Germinal center (tissue), 1 donor: Measurements from ENCODE around the gene TMCO4.
"Not testable (repeated sequence)": the region's sequence is repeated elsewhere in the genome, so short reads cannot be mapped to it uniquely, and the experiment has no call there.

ENCODE experiments used
- DNase-seq: peaks from one replicate; pipeline ENCODE4 v3.0.0; 2012; ENCODE audit warnings: mixed read lengths, low spot score

TMCO4 gene

DNA sequence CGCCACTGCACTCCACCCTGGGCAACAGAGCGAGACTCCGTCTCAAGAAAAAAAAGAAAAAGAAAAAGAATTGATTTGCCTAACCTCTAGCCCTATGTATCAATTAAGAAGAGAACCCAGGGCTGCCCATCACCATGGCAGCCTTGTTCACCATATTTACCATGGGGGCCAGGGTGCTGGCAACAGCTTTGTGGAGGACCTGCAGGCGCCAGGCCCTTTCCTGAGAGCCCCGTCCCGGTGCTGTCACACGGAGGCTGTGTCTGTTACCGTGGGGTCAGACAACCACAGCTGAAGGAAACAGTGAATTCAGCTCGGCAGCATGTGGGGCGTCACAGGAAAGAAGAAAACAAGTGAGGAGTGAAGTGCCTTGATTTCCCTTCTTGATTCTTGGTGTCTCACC, 162.1 kb downstream of the TMCO4 start:
- no peak for DNase-seq

DNA sequence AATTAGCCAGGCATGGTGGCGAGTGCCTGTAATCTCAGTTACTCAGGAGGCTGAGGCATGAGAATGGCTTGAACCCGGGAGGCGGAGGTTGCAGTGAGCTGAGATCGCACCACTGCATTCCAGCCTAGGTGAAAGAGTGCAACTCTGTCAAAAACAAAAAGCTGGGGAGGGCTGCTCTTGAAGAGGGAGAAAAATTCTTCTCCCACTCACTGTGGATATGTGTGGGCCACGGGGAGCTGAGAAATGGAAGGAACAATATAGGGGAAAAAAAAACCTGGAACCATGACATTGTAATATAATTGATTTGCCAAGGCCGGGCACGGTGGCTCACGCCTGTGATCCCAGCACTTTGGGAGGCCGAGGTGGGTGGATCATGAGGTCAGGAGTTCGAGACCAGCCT, 163.0 kb downstream of the TMCO4 start:
- DNase-seq, result not testable (repeated sequence)

DNA sequence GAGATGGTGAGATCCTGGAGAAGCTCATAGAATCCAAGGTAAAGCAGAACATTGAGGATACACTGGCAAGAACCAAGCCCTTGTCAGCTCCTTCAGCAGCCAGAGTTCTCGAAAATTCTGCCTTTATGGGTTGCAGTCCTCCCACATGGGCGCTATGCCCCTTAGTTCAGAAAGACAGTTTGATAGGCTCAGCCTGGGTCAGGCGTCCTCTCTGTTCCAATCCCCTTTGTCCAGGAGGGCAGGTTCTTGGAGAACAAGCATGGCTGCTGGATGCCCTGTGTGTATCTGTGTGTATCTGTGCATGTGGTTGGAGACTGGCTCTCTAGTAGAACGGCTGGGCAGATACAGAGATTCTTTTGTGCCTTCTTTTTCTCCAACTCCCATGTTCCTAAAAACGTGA, 163.7 kb downstream of the TMCO4 start:
- DNase-seq, result no peak

DNA sequence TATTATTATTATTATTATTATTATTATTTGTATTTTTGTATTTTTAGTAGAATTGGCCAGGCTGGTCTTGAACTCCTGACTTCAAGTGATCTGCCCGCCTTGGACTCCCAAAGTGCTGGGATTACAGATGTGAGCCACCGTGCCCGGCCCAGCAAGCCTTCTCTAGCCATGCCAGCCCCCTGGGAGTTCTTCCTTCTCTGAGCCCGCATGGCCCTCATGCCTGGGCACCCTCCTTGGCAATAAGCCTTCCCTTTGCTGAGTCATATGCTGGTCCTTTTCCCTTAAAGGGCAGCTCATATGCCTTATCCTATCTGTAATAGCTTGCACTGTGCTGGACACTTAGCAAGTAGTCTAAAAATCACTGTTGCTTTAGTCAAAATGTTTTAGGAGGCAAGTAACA, 164.1 kb downstream of the TMCO4 start:
- no peak for DNase-seq

DNA sequence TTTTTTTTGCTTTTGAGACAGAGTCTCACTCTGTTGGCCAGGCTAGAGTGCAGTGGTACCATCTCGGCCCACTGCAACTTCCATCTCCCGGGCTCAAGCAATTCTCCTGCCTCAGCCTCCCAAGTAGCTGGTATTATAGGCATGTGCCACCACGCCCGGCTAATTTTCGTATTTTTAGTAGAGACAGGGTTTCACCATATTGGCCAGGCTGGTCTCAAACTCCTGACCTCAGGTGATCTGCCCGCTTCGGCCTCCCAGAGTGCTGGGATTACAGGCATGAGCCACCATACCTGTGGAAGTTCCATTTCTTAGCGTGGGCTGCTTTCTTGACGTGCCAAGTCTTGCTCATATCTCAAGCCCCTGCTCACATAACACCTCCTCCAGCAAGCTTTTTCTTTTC, 164.7 kb downstream of the TMCO4 start:
- DNase-seq, result not testable (repeated sequence)

DNA sequence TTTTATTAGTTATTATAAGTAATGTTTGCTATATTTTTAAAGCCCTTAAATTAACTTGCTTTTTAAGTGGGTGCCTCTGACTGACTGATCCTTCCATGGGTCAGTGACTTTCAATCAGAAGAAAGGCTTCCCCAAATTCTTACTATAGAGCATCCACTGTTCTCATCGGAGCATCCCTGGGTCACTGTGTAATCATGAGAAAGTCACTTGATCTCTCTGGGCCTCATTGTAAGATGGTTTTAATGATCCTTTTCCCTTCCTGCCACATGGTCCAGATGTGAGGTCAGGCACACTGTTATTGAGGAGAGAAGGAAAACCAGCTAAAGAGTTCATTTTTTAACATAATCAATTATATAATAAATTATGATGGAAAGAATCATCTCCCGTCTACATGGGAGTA, 166.6 kb downstream of the TMCO4 start:
- no peak for DNase-seq
